K562 (cell line): Measurements from ENCODE around the gene COA7. TPM values are rescaled to one million over a fixed set of nuclear protein-coding genes. Genes with fewer than 3 reads are reported as not detected.

Experiments
- ATAC-seq: fragments of 200-7000 bp; cut with Tn5 transposase; 3 replicates; pipeline ENCODE4 v1.9.1; 2020; ENCODE audit warnings: moderate library complexity
- BruUV-seq: library from RNA; stranded (reverse); fragments of 400-500 nt; replicated peaks from 2 replicates; lab custom pipeline; 2021; lab: Mats Ljungman, UMichigan
- CTCF ChIA-PET: fragments of 300-600 bp; formaldehyde crosslinking; extraction: SDS; loops from one replicate; lab custom pipeline; 2021; ENCODE audit warnings: low intra/inter-chr PET ratio; lab: Yijun Ruan, JAX
- POLR2A ChIA-PET: fragments of 300-600, 350-650 bp; sonication (Branson Sonifier 250); formaldehyde crosslinking; extraction: SDS; loops from one replicate; lab custom pipeline; 2021; ENCODE audit warnings: antibody characterized with exemption, inconsistent platforms; lab: Yijun Ruan, JAX
- DNase-seq, 4 experiments: peaks; one replicate each; pipeline versions ENCODE4 v3.0.0 to v3.0.0-alpha.2; 2011 to 2018; ENCODE audit warnings: low spot score in 3 of 4, mixed read lengths in 3 of 4; ENCODE audit errors: extremely low read depth in 1 of 4
- FAIRE-seq: peaks from 2 replicates; lab custom pipeline; 2011; peaks lifted over from hg19 to GRCh38; lab: Jason Lieb, UNC
- H2AFZ ChIP-seq: 2 replicates; pipeline ENCODE4 v1.6.0; 2011; ENCODE audit warnings: low read depth, low read length, control low read depth, inconsistent platforms
- H3K27ac ChIP-seq: fragments of 200-600 bp; 3 replicates; pipeline ENCODE4 v1.8.0; 2011; ENCODE audit warnings: low read depth, mild to moderate bottlenecking, control low read depth, inconsistent platforms, low read length, moderate library complexity, mixed read lengths; ENCODE audit errors: extremely low read depth
- H3K27me3 ChIP-seq, 2 experiments: fragments of 300-600 bp in 1 of 2; 2 replicates in 1 of 2; 3 replicates in 1 of 2; pipeline versions ENCODE4 v1.6.0 to v1.8.0; 2011; ENCODE audit warnings: inconsistent platforms in 2 of 2, low read length in 2 of 2, mild to moderate bottlenecking in 1 of 2, mixed read lengths in 1 of 2, moderate library complexity in 1 of 2; ENCODE audit not compliant: control insufficient read depth in 2 of 2, insufficient read depth in 2 of 2
- H3K36me3 ChIP-seq: fragments of 300-600 bp; 3 replicates; pipeline ENCODE4 v1.8.0; 2011; ENCODE audit warnings: mild to moderate bottlenecking, low read length, inconsistent platforms; ENCODE audit not compliant: control insufficient read depth, insufficient read depth
- H3K4me1 ChIP-seq, 2 experiments: fragments of 200-600 bp in 1 of 2; replicated peaks in 1 of 2; 2 replicates in 1 of 2; 3 replicates in 1 of 2; pipeline versions ENCODE4 v1.5.1 to v1.8.0; 2011; ENCODE audit warnings: inconsistent platforms in 2 of 2, low read length in 2 of 2, mild to moderate bottlenecking in 1 of 2, mixed read lengths in 1 of 2, moderate library complexity in 1 of 2; ENCODE audit not compliant: control insufficient read depth in 2 of 2, insufficient read depth in 2 of 2
- H3K4me2 ChIP-seq: 2 replicates; pipeline ENCODE4 v1.6.1; 2011; ENCODE audit warnings: low read length, control low read depth, inconsistent platforms, mixed read lengths; ENCODE audit not compliant: insufficient read depth
- H3K4me3 ChIP-seq: fragments of 200-600 bp; sonication (generic), shearing (Covaris generic); 2 replicates; pipeline ENCODE4 v1.5.1; 2016; ENCODE audit warnings: control low read depth, inconsistent platforms
- H3K79me2 ChIP-seq: fragments of 200-600 bp; 3 replicates; pipeline ENCODE4 v1.8.0; 2011; ENCODE audit warnings: low read length, inconsistent platforms; ENCODE audit not compliant: control insufficient read depth, insufficient read depth
- H3K9ac ChIP-seq, 2 experiments: 2 replicates each; pipeline versions ENCODE4 v1.6.0 to v1.6.1; 2011; ENCODE audit warnings: low read depth in 2 of 2, low read length in 2 of 2, control low read depth in 1 of 2, inconsistent platforms in 1 of 2, mild to moderate bottlenecking in 1 of 2, mixed read lengths in 1 of 2; ENCODE audit not compliant: insufficient read depth in 1 of 2
- H3K9me1 ChIP-seq: one replicate; pipeline ENCODE4 v1.6.0; 2011; ENCODE audit warnings: inconsistent platforms, mild to moderate bottlenecking, low read length, moderate library complexity; ENCODE audit not compliant: control insufficient read depth, insufficient read depth
- H3K9me3 ChIP-seq: replicated peaks from 2 replicates; pipeline ENCODE4 v1.5.1; 2011; ENCODE audit warnings: low read depth, low read length, inconsistent platforms; ENCODE audit not compliant: control insufficient read depth, insufficient read depth
- H4K20me1 ChIP-seq: replicated peaks from 2 replicates; pipeline ENCODE4 v1.6.1; 2011; ENCODE audit warnings: low read length, inconsistent platforms, mixed read lengths; ENCODE audit not compliant: control insufficient read depth, insufficient read depth
- C11orf30 ChIP-seq: fragments of 450-650 bp; IDR thresholded peaks from 2 replicates; pipeline ENCODE4 v1.6.1; 2016; ENCODE audit warnings: low read depth, mild to moderate bottlenecking
- CBFB ChIP-seq: sonication (generic); formaldehyde crosslinking; IDR thresholded peaks from 2 replicates; pipeline ENCODE4 v1.4.0; 2020; ENCODE audit warnings: mild to moderate bottlenecking, missing genetic modification reagents
- CEBPB ChIP-seq: fragments of 450-650 bp; IDR thresholded peaks from 2 replicates; pipeline ENCODE4 v1.6.1; 2016; ENCODE audit warnings: missing genetic modification characterization, missing compliant biosample characterization
- CEBPZ ChIP-seq: fragments of 150-350 bp; IDR thresholded peaks from 2 replicates; pipeline ENCODE4 v1.6.1; 2014; ENCODE audit warnings: low read depth, mild to moderate bottlenecking, low read length, borderline replicate concordance
- CHD1 ChIP-seq: fragments of 200-600 bp; sonication (generic); IDR thresholded peaks from one replicate; pipeline ENCODE4 v1.6.1; 2012; ENCODE audit warnings: mild to moderate bottlenecking, moderate library complexity, low read length, inconsistent platforms
- ELF4 ChIP-seq: fragments of 450-650 bp; formaldehyde crosslinking; IDR thresholded peaks from 2 replicates; pipeline ENCODE4 v1.4.0; 2022; ENCODE audit warnings: missing genetic modification characterization
- ETS2 ChIP-seq: IDR thresholded peaks from 2 replicates; pipeline ENCODE4 v1.6.1; 2016; ENCODE audit warnings: borderline replicate concordance, missing genetic modification characterization, mild to moderate bottlenecking, moderate library complexity, missing compliant biosample characterization; ENCODE audit not compliant: poor library complexity, severe bottlenecking
- GATAD2B ChIP-seq: fragments of 450-650 bp; IDR thresholded peaks from 2 replicates; pipeline ENCODE4 v1.6.1; 2017; ENCODE audit warnings: mild to moderate bottlenecking, borderline replicate concordance
- HMGN3 ChIP-seq: IDR thresholded peaks from 2 replicates; pipeline ENCODE4 v1.6.1; 2011; ENCODE audit warnings: borderline replicate concordance, low read depth, mild to moderate bottlenecking, mixed read lengths, low read length; ENCODE audit not compliant: insufficient read length; ENCODE audit errors: extremely low read depth
- MAFF ChIP-seq: IDR thresholded peaks from 2 replicates; pipeline ENCODE4 v1.6.1; 2012; ENCODE audit warnings: low read length, improper control_type of control experiment
- MAFG ChIP-seq: fragments of 450-650 bp; conservative IDR thresholded peaks from 2 replicates; pipeline ENCODE4 v1.6.1; 2016; ENCODE audit warnings: missing genetic modification characterization, missing compliant biosample characterization
- MCM7 ChIP-seq, 2 experiments: fragments of 450-650 bp; IDR thresholded peaks; 2 replicates each; pipeline ENCODE4 v1.6.1; 2016 to 2018
- MIER1 ChIP-seq: fragments of 450-650 bp; IDR thresholded peaks from 2 replicates; pipeline ENCODE4 v1.6.1; 2016; ENCODE audit warnings: antibody characterized with exemption, mild to moderate bottlenecking, low read depth
- PCBP1 ChIP-seq: fragments of 200-400 bp; formaldehyde crosslinking; IDR thresholded peaks from 2 replicates; pipeline ENCODE4 v1.6.1; 2018; ENCODE audit warnings: mild to moderate bottlenecking, low read depth, low read length; ENCODE audit not compliant: poor library complexity, severe bottlenecking
- PHB ChIP-seq: fragments of 250-450 bp; sonication (Bioruptor Pico); IDR thresholded peaks from 2 replicates; pipeline ENCODE4 v1.5.0; 2021
- SMARCA5 ChIP-seq: fragments of 450-650 bp; IDR thresholded peaks from 2 replicates; pipeline ENCODE4 v1.6.1; 2016
- SUPT5H ChIP-seq: fragments of 450-650 bp; IDR thresholded peaks from 2 replicates; pipeline ENCODE4 v1.6.1; 2016
- ZC3H11A ChIP-seq: IDR thresholded peaks from 2 replicates; pipeline ENCODE4 v1.6.1; 2012; ENCODE audit warnings: low read depth, low read length, improper control_type of control experiment
- ZNF316 ChIP-seq: fragments of 450-650 bp; IDR thresholded peaks from 2 replicates; pipeline ENCODE4 v1.6.1; 2016
- WGBS: fragments of 100-300 bp; shearing (Covaris generic); methylation state at CpG from one replicate; pipeline ENCODE4 v1.1.6; 2016; ENCODE audit warnings: low coverage, mixed read lengths; ENCODE audit not compliant: insufficient coverage; ENCODE audit errors: missing lambda C conversion rate; 5-methylcytosine and 5-hydroxymethylcytosine counted together
- in situ Hi-C: fragments of 300-500 bp; cut with MboI; formaldehyde crosslinking; loops from 4 replicates; pipeline ENCODE4 v1.15.0; 2018; ENCODE audit warnings: inconsistent platforms, mixed read lengths
- intact Hi-C: fragments of 100-400 bp; cut with micrococcal nuclease; formaldehyde crosslinking; loops from 2 replicates; pipeline ENCODE4 v1.14.2; 2022
- polyA plus RNA-seq, 8 experiments: library from polyadenylated mRNA; depleted of rRNA in 4 of 8; stranded (reverse) in 5 of 8; unstranded in 3 of 8; fragments of >200 nt; fragmentation: Nextera tagmentation in 2 of 8; fragmentation: Illumina TruSeq in 1 of 8; extraction: Ambion mirVana in 2 of 8; extraction: Trizol in 1 of 8; gene quantifications; 2 replicates each; pipeline versions ENCODE4 v1.2.1 to v1.2.3, GENCODE V29; 2011 to 2014; ENCODE audit warnings: inconsistent platforms in 1 of 8, missing spikeins in 1 of 8
- total RNA-seq, 7 experiments: library from RNA; depleted of rRNA in 6 of 7; stranded (reverse); fragments of >200 nt in 6 of 7; fragmentation: Illumina TruSeq in 2 of 7; extraction: Trizol in 2 of 7; gene quantifications; 2 replicates each; pipeline versions ENCODE4 v1.2.1 to v1.2.3, GENCODE V29; 2011 to 2021; ENCODE audit warnings: low replicate concordance in 1 of 7
- TF ChIP-seq, protein P1 (sequence below): sonication (generic); formaldehyde crosslinking; IDR thresholded peaks from 2 replicates; pipeline ENCODE4 v1.8.0; 2022; ENCODE audit warnings: mild to moderate bottlenecking, missing genetic modification reagents

COA7 gene
- total and polyA plus RNA-seq, 9 of the 15 experiments (the other 6 are each of a cell fraction or from before 2014, with no cell fraction given) = 19.4 to 82.8 (median 51.0) TPM

- no peak for TF ChIP-seq CEBPZ
- TF ChIP-seq MIER1 = no peak
- peak; percentile 74; the same call in 1 of the 2 replicates for TF ChIP-seq GATAD2B
- peak in 1 of 2 experiments; percentile 51; a peak in 1 of 4 replicates for TF ChIP-seq MCM7 (IDR thresholded peaks at IDR 0.05)
- TF ChIP-seq PHB (CRISPR knock-in tag) = no peak
These were observed 44.1 kb downstream of the COA7 start (continued) for GRCh38 chr1:52654063-52654462.

- FAIRE-seq (no peak), DNase-seq (no peak), ATAC-seq (no peak)
- POLR2A ChIA-PET = interaction anchor here (0.7 to 2.0 kb wide), 3 partner anchors 10 to 18 kb away, joined by 3 to 5 read pairs (median 3); no protein-coding TSS in a partner anchor
- Histone ChIP-seq H3K79me2 (no peaks in the 10 kb centered on the region), H3K9me1 (no peaks in the 10 kb centered on the region), H3K4me2 (no peak overlapping the region), H3K4me3 (no peak overlapping the region), H3K27ac (no peak overlapping the region), H3K9me3 (no peaks in the 10 kb centered on the region), H3K27me3 (no peaks in the 10 kb centered on the region), H3K36me3 (no peaks in the 10 kb centered on the region), H3K4me1 (no peaks in the 10 kb centered on the region), H4K20me1 (no peaks in the 10 kb centered on the region), H2AFZ (no peak overlapping the region), H3K9ac (no peak overlapping the region)
- intact Hi-C loops (no loop called here), in situ Hi-C loops (no loop called here)
- TF ChIP-seq ZC3H11A (no peak), PCBP1 (no peak), SUPT5H (no peak), MAFG (tag) (0 out of 2 replicates have a peak, but pooled peaks have one; percentile 45), HMGN3 (no peak), ZNF316 (peak; percentile 89), CHD1 (no peak), CEBPB (tag) (no peak), C11orf30 (peak; percentile 76), ETS2 (no peak), MAFF (peak; percentile 10; the same call in 1 of the 2 replicates), CBFB (CRISPR knock-in tag) (no peak), ELF4 (CRISPR knock-in tag) (no peak), SMARCA5 (0 out of 2 replicates have a peak, but pooled peaks have one; percentile 19)
- TF ChIP-seq, protein P1, sequence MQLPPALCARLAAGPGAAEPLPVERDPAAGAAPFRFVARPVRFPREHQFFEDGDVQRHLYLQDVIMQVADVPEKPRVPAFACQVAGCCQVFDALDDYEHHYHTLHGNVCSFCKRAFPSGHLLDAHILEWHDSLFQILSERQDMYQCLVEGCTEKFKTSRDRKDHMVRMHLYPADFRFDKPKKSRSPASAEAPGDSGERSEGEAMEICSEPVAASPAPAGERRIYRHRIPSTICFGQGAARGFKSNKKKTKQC (CRISPR knock-in tag) = no peak
- CTCF ChIA-PET = no interaction called here
- BruUV-seq = no TSS peak
- WGBS = 66% methylated on average over 5 of the region's 5 CpGs
These were observed 44.8 kb downstream of the COA7 start for GRCh38 chr1:52653207-52653849.
